ENCODE measurements around the gene PRKN.

GRCh38 chr6:161458201-161458951, 1269.2 kb downstream of the PRKN start:
- TF ChIP-seq, protein P1, sequence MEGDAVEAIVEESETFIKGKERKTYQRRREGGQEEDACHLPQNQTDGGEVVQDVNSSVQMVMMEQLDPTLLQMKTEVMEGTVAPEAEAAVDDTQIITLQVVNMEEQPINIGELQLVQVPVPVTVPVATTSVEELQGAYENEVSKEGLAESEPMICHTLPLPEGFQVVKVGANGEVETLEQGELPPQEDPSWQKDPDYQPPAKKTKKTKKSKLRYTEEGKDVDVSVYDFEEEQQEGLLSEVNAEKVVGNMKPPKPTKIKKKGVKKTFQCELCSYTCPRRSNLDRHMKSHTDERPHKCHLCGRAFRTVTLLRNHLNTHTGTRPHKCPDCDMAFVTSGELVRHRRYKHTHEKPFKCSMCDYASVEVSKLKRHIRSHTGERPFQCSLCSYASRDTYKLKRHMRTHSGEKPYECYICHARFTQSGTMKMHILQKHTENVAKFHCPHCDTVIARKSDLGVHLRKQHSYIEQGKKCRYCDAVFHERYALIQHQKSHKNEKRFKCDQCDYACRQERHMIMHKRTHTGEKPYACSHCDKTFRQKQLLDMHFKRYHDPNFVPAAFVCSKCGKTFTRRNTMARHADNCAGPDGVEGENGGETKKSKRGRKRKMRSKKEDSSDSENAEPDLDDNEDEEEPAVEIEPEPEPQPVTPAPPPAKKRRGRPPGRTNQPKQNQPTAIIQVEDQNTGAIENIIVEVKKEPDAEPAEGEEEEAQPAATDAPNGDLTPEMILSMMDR (IDR thresholded peaks at IDR 0.05; ENCODE audit: low read depth, low read length): no peak
- TF ChIP-seq EZH2phosphoT487 (IDR thresholded peaks at IDR 0.05; ENCODE audit: low read depth): no peak

Data from OCI-LY3 (cell line).